Endothelial cell of umbilical vein (primary cell): ENCODE results near the gene STPG4. TPM values are rescaled to one million over a fixed set of nuclear protein-coding genes. Genes with fewer than 3 reads are reported as not detected.

Source experiments
- BruUV-seq: library from RNA; stranded (reverse); fragments of 400-500 nt; replicated peaks from 2 replicates; lab custom pipeline; 2021; lab: Mats Ljungman, UMichigan
- CTCF ChIA-PET: fragments of 300-600, 350-600 bp; sonication (Branson Sonifier 250); formaldehyde crosslinking; loops from one replicate; lab custom pipeline; 2021; ENCODE audit warnings: antibody characterized with exemption, inconsistent platforms; lab: Charles Lee
- POLR2A ChIA-PET: fragments of 300-600, 350-600 bp; sonication (Branson Sonifier 250); formaldehyde crosslinking; loops from one replicate; lab custom pipeline; 2021; ENCODE audit warnings: antibody characterized with exemption, inconsistent platforms; lab: Charles Lee
- DNase-seq: peaks from one replicate; pipeline ENCODE4 v3.0.0-alpha.2; 2011; ENCODE audit warnings: low read depth, low spot score
- FAIRE-seq: peaks from 2 replicates; lab custom pipeline; 2011; peaks lifted over from hg19 to GRCh38; lab: Jason Lieb, UNC
- H2AFZ ChIP-seq: 2 replicates; pipeline ENCODE4 v1.6.0; 2012; ENCODE audit warnings: low read depth, low read length, control low read depth, inconsistent platforms
- H3K27ac ChIP-seq: 2 replicates; pipeline ENCODE4 v1.5.1; 2011; ENCODE audit warnings: low read depth, mild to moderate bottlenecking, control low read depth, low read length, moderate library complexity; ENCODE audit not compliant: insufficient read depth
- H3K27me3 ChIP-seq, 2 experiments: 2 replicates each; pipeline versions ENCODE4 v1.6.0 to v1.6.1; 2011; ENCODE audit warnings: low read length in 2 of 2, mixed read lengths in 1 of 2; ENCODE audit not compliant: control insufficient read depth in 2 of 2, insufficient read depth in 2 of 2
- H3K36me3 ChIP-seq, 2 experiments: 2 replicates in 1 of 2; 3 replicates in 1 of 2; pipeline ENCODE4 v1.5.1; 2011; ENCODE audit warnings: low read length in 2 of 2, mild to moderate bottlenecking in 1 of 2, moderate library complexity in 1 of 2; ENCODE audit not compliant: control insufficient read depth in 2 of 2, insufficient read depth in 2 of 2; ENCODE audit errors: extremely low read depth in 1 of 2
- H3K4me1 ChIP-seq: 3 replicates; pipeline ENCODE4 v1.5.1; 2011; ENCODE audit warnings: mild to moderate bottlenecking, low read length; ENCODE audit not compliant: control insufficient read depth, insufficient read depth; ENCODE audit errors: extremely low read depth
- H3K4me2 ChIP-seq: 2 replicates; pipeline ENCODE4 v1.6.1; 2011; ENCODE audit warnings: low read length, control low read depth, mixed read lengths; ENCODE audit not compliant: insufficient read depth
- H3K4me3 ChIP-seq, 3 experiments: fragments of 200-600 bp in 1 of 3; sonication (generic), shearing (Covaris generic) in 1 of 3; replicated peaks in 1 of 3; 2 replicates each; pipeline ENCODE4 v1.5.1; 2011 to 2016; ENCODE audit warnings: control low read depth in 3 of 3, low read length in 3 of 3, mild to moderate bottlenecking in 2 of 3, inconsistent platforms in 1 of 3, low read depth in 1 of 3, moderate library complexity in 1 of 3; ENCODE audit not compliant: insufficient read depth in 1 of 3
- H3K79me2 ChIP-seq: 2 replicates; pipeline ENCODE4 v1.6.0; 2012; ENCODE audit warnings: low read length, inconsistent platforms; ENCODE audit not compliant: control insufficient read depth, insufficient read depth
- H3K9ac ChIP-seq: replicated peaks from 2 replicates; pipeline ENCODE3; 2011; ENCODE audit warnings: low read length, control low read depth; ENCODE audit not compliant: insufficient read depth; ENCODE audit errors: extremely low read depth
- H3K9me1 ChIP-seq: replicated peaks from 3 replicates; pipeline ENCODE4 v1.6.0; 2011; ENCODE audit warnings: mild to moderate bottlenecking, low read length; ENCODE audit not compliant: control insufficient read depth, insufficient read depth; ENCODE audit errors: extremely low read depth
- H3K9me3 ChIP-seq: replicated peaks from 2 replicates; pipeline ENCODE4 v1.5.1; 2012; ENCODE audit warnings: low read length, inconsistent platforms; ENCODE audit not compliant: control insufficient read depth, insufficient read depth
- H4K20me1 ChIP-seq: replicated peaks from 2 replicates; pipeline ENCODE3; 2011; ENCODE audit warnings: mild to moderate bottlenecking, low read length; ENCODE audit not compliant: control insufficient read depth, insufficient read depth; ENCODE audit errors: extremely low read depth
- EZH2 ChIP-seq: IDR thresholded peaks from 2 replicates; pipeline ENCODE4 v1.6.1; 2012; ENCODE audit warnings: borderline replicate concordance, low read depth, mild to moderate bottlenecking, moderate library complexity, low read length, inconsistent platforms; ENCODE audit not compliant: severe bottlenecking
- FOS ChIP-seq: IDR thresholded peaks from 2 replicates; pipeline ENCODE4 v1.6.1; 2011; ENCODE audit warnings: mild to moderate bottlenecking, low read length, moderate library complexity, borderline replicate concordance; ENCODE audit not compliant: insufficient read depth
- GATA2 ChIP-seq: IDR thresholded peaks from 2 replicates; pipeline ENCODE4 v1.7.0; 2011; ENCODE audit warnings: low read depth, mild to moderate bottlenecking, moderate library complexity, mixed read lengths, low read length; ENCODE audit not compliant: insufficient read length, insufficient read depth
- JUN ChIP-seq: IDR thresholded peaks from 2 replicates; pipeline ENCODE4 v1.6.1; 2011; ENCODE audit warnings: borderline replicate concordance, low read depth; ENCODE audit not compliant: insufficient read length, insufficient read depth
- MAX ChIP-seq: IDR thresholded peaks from 2 replicates; pipeline ENCODE4 v1.6.1; 2011; ENCODE audit not compliant: insufficient read depth, insufficient read length
- MYC ChIP-seq: IDR thresholded peaks from one replicate; pipeline ENCODE4 v1.6.1; 2011; ENCODE audit warnings: mild to moderate bottlenecking, low read depth, low read length
- POLR2A ChIP-seq: IDR thresholded peaks from 2 replicates; pipeline ENCODE4 v1.6.1; 2012; ENCODE audit warnings: low read depth, mild to moderate bottlenecking, control low read depth, low read length
- POLR2AphosphoS5 ChIP-seq: IDR thresholded peaks from 2 replicates; pipeline ENCODE4 v1.6.1; 2012; ENCODE audit warnings: low read depth, mild to moderate bottlenecking, control low read depth, low read length, moderate library complexity; ENCODE audit not compliant: insufficient read depth
- dilution Hi-C: fragments of 300-500 bp; cut with MboI; formaldehyde crosslinking; loops from one replicate; pipeline ENCODE4 v1.15.0; 2019; ENCODE audit warnings: low sequenced_read_pairs; ENCODE audit not compliant: extremely low pct_ligation_motif_present
- intact Hi-C: fragments of 100-400 bp; cut with micrococcal nuclease; formaldehyde crosslinking; loops from one replicate; pipeline ENCODE4 v1.10.0; 2022
- polyA plus RNA-seq, 4 experiments: library from polyadenylated mRNA; depleted of rRNA in 3 of 4; stranded (reverse) in 3 of 4; unstranded in 1 of 4; fragments of >200 nt; gene quantifications; 2 replicates each; pipeline versions ENCODE4 v1.2.1 to v1.2.3, GENCODE V29; 2011 to 2012; ENCODE audit warnings: missing spikeins in 1 of 4
- total RNA-seq: library from RNA; stranded (reverse); gene quantifications from 2 replicates; pipeline ENCODE4 v1.2.3, GENCODE V29; 2021
- TF ChIP-seq, protein P1 (sequence below), 2 donors: IDR thresholded peaks; 1 replicate in 1 of 2; 2 replicates in 1 of 2; pipeline ENCODE4 v1.5.1; 2011; ENCODE audit warnings: low read length in 2 of 2, mild to moderate bottlenecking in 2 of 2, moderate library complexity in 2 of 2, control low read depth in 1 of 2, inconsistent platforms in 1 of 2, low read depth in 1 of 2; ENCODE audit not compliant: insufficient read depth in 1 of 2; ENCODE audit errors: extremely low read depth in 1 of 2

Gene STPG4
- total and polyA plus RNA-seq, 2 donors (not counting 3 experiments of a cell fraction or from before 2014, with no cell fraction given): 0.53 TPM; not detected in 1

- DNase-seq (no peak), FAIRE-seq (no peak)
- Histone ChIP-seq H4K20me1 (no peaks in the 10 kb centered on the region), H2AFZ (no peak overlapping the region), H3K27me3 (no peaks in the 10 kb centered on the region), H3K79me2 (no peaks in the 10 kb centered on the region), H3K9me1 (no peaks in the 10 kb centered on the region), H3K4me2 (no peak overlapping the region), H3K4me1 (peaks cover 53% of the 10 kb centered on the region), H3K9ac (no peak overlapping the region), H3K4me3 (no peak overlapping the region), H3K36me3 (peaks cover 0 to 2% of the 10 kb centered on the region in 2 experiments), H3K27ac (no peak overlapping the region), H3K9me3 (no peaks in the 10 kb centered on the region)
- BruUV-seq: no TSS peak
- CTCF ChIA-PET: no interaction called here
- intact Hi-C loops (no loop called here), dilution Hi-C loops (no loop called here)
- no peak for TF ChIP-seq EZH2
- no peak for TF ChIP-seq FOS
- no peak for TF ChIP-seq JUN
- POLR2A ChIA-PET: no interaction called here
Observed at GRCh38 chr2:47073641-47074040, 81.5 kb downstream of the STPG4 start.

GRCh38 chr2:47073217-47073616 lies 81.9 kb downstream of the STPG4 start:
- dilution Hi-C loops: no loop called here
- no peak for DNase-seq
- no peaks in the 10 kb centered on the region for H3K79me2 ChIP-seq
- no peak overlapping the region for H3K4me2 ChIP-seq
- TF ChIP-seq EZH2 (no peak), MAX (no peak), POLR2A (no peak), MYC (no peak), GATA2 (no peak), JUN (no peak), POLR2AphosphoS5 (no peak), FOS (no peak)
- TF ChIP-seq, protein P1, sequence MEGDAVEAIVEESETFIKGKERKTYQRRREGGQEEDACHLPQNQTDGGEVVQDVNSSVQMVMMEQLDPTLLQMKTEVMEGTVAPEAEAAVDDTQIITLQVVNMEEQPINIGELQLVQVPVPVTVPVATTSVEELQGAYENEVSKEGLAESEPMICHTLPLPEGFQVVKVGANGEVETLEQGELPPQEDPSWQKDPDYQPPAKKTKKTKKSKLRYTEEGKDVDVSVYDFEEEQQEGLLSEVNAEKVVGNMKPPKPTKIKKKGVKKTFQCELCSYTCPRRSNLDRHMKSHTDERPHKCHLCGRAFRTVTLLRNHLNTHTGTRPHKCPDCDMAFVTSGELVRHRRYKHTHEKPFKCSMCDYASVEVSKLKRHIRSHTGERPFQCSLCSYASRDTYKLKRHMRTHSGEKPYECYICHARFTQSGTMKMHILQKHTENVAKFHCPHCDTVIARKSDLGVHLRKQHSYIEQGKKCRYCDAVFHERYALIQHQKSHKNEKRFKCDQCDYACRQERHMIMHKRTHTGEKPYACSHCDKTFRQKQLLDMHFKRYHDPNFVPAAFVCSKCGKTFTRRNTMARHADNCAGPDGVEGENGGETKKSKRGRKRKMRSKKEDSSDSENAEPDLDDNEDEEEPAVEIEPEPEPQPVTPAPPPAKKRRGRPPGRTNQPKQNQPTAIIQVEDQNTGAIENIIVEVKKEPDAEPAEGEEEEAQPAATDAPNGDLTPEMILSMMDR (IDR thresholded peaks at IDR 0.05; ENCODE audit: extremely low read depth in 1 of 2, insufficient read depth in 1 of 2, low read depth in 1 of 2, low read length in 2 of 2): no peak
- intact Hi-C loops: no loop called here
- FAIRE-seq: no peak
- H3K36me3 ChIP-seq: peaks cover 0 to 2% of the 10 kb centered on the region in 2 experiments
- H3K27me3 ChIP-seq: no peaks in the 10 kb centered on the region
- H3K4me1 ChIP-seq: peaks cover 53% of the 10 kb centered on the region
- ChIA-PET CTCF (no interaction called here), POLR2A (no interaction called here)
- H3K9me3 ChIP-seq: no peaks in the 10 kb centered on the region
- H3K9me1 ChIP-seq: no peaks in the 10 kb centered on the region
- H4K20me1 ChIP-seq: no peaks in the 10 kb centered on the region
- no peak overlapping the region for H3K9ac ChIP-seq
- no peak overlapping the region for H3K27ac ChIP-seq
- H2AFZ ChIP-seq: no peak overlapping the region
- no TSS peak for BruUV-seq
- H3K4me3 ChIP-seq: no peak overlapping the region
